Body of pancreas (tissue), 4 donors: ENCODE results near the gene TMEM167A.

ENCODE experiments used
- CTCF ChIP-seq, 7 experiments: fragments of 450-650 bp in 4 of 7; fragments of 200-600 bp in 3 of 7; sonication (generic) in 3 of 7; IDR thresholded peaks; one replicate each; pipeline ENCODE4 v1.5.1; 2016 to 2019; ENCODE audit warnings: antibody characterized with exemption in 7 of 7
- POLR2A ChIP-seq, 3 donors: fragments of 450-650 bp; IDR thresholded peaks; one replicate each; pipeline ENCODE4 v1.6.1; 2016; ENCODE audit warnings: antibody characterized with exemption in 3 of 3, mild to moderate bottlenecking in 2 of 3

DNA sequence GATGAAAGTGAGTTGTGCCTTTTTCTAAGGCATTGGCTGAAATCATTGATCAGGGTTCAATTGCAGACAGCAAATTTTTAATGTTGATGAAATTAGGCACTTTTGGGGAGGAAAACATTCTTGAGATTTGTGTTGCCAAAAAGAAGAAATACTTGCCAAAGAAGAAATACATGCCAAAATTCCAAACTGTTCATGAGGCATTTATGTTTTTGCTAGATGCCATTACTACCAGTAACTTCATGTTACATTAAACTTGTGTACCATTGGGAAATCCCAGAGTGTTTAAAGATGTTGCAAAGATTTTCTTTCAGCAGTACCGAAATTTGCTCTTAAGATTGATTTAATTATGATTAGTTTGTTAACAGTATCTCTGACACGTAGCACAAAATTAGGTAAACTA is 7.1 kb upstream of the TMEM167A start:
- TF ChIP-seq CTCF (IDR thresholded peaks at IDR 0.05) (no peak), POLR2A (IDR thresholded peaks at IDR 0.05) (no peak)
